SU-DHL-6 (cell line): ENCODE measurements around the gene RUVBL2.

Source experiments
- H2AFZ ChIP-seq: fragments of 200-600 bp; sonication (generic); 2 replicates; pipeline ENCODE4 v1.6.1; 2014; ENCODE audit warnings: low read depth, mild to moderate bottlenecking, moderate library complexity, mixed read lengths, antibody characterized with exemption, low read length; ENCODE audit not compliant: severe bottlenecking
- H3F3A ChIP-seq: fragments of 200-600 bp; shearing (Covaris generic); 2 replicates; pipeline ENCODE4 v1.6.0; 2016; ENCODE audit warnings: antibody characterized with exemption, mild to moderate bottlenecking; ENCODE audit not compliant: insufficient read depth
- H3K27ac ChIP-seq: fragments of 200-600 bp; sonication (generic); 2 replicates; pipeline ENCODE4 v1.5.1; 2016; ENCODE audit warnings: low read depth, mild to moderate bottlenecking, low read length, moderate library complexity, mixed read lengths
- H3K27me3 ChIP-seq: fragments of 200-600 bp; sonication (generic), shearing (Covaris generic); 2 replicates; pipeline ENCODE4 v1.6.0; 2014; ENCODE audit warnings: mild to moderate bottlenecking, low read length
- H3K36me3 ChIP-seq: fragments of 200-600 bp; sonication (generic); 2 replicates; pipeline ENCODE4 v1.6.1; 2014; ENCODE audit warnings: mild to moderate bottlenecking, low read length, mixed read lengths
- H3K4me2 ChIP-seq: fragments of 300-600, 200-600 bp; shearing (Covaris generic), sonication (generic); 2 replicates; pipeline ENCODE4 v1.6.0; 2014; ENCODE audit warnings: low read length, low read depth, mild to moderate bottlenecking; ENCODE audit not compliant: poor library complexity, severe bottlenecking
- H3K4me3 ChIP-seq: fragments of 200-600 bp; sonication (generic); 2 replicates; pipeline ENCODE4 v1.5.1; 2014; ENCODE audit warnings: antibody characterized with exemption, low read length, mild to moderate bottlenecking, mixed read lengths; ENCODE audit not compliant: insufficient read depth, poor library complexity, severe bottlenecking
- H3K79me2 ChIP-seq: fragments of 200-600 bp; sonication (generic); 2 replicates; pipeline ENCODE4 v1.6.1; 2014; ENCODE audit warnings: mild to moderate bottlenecking, low read length, moderate library complexity; ENCODE audit not compliant: insufficient read depth
- H3K9ac ChIP-seq: fragments of 200-600 bp; sonication (generic); 2 replicates; pipeline ENCODE4 v1.7.0; 2014; ENCODE audit warnings: mild to moderate bottlenecking, low read length
- H3K9me2 ChIP-seq: fragments of 200-600 bp; sonication (generic); replicated peaks from 2 replicates; pipeline ENCODE4 v1.6.1; 2014; ENCODE audit warnings: low read length; ENCODE audit not compliant: insufficient read depth
- H3K9me3 ChIP-seq: fragments of 200-600 bp; sonication (generic); 2 replicates; pipeline ENCODE4 v1.6.1; 2014; ENCODE audit warnings: low read length, mixed read lengths; ENCODE audit not compliant: insufficient read depth
- H4K20me1 ChIP-seq: fragments of 200-600 bp; sonication (generic); 2 replicates; pipeline ENCODE4 v1.6.1; 2014; ENCODE audit warnings: low read depth, mild to moderate bottlenecking, antibody characterized with exemption, low read length, moderate library complexity, mixed read lengths
- EZH2phosphoT487 ChIP-seq: fragments of 200-600 bp; sonication (generic), shearing (Covaris generic); conservative IDR thresholded peaks from 2 replicates; pipeline ENCODE4 v1.6.1; 2018; ENCODE audit warnings: mild to moderate bottlenecking, antibody characterized with exemption, low read length, moderate library complexity, mixed read lengths
- TF ChIP-seq, protein P1 (sequence below): fragments of 200-600 bp; sonication (generic); IDR thresholded peaks from one replicate; pipeline ENCODE4 v1.5.1; 2017; ENCODE audit warnings: antibody characterized with exemption, mild to moderate bottlenecking, low read length, moderate library complexity; ENCODE audit not compliant: insufficient read depth, poor library complexity, severe bottlenecking

RUVBL2 gene

DNA sequence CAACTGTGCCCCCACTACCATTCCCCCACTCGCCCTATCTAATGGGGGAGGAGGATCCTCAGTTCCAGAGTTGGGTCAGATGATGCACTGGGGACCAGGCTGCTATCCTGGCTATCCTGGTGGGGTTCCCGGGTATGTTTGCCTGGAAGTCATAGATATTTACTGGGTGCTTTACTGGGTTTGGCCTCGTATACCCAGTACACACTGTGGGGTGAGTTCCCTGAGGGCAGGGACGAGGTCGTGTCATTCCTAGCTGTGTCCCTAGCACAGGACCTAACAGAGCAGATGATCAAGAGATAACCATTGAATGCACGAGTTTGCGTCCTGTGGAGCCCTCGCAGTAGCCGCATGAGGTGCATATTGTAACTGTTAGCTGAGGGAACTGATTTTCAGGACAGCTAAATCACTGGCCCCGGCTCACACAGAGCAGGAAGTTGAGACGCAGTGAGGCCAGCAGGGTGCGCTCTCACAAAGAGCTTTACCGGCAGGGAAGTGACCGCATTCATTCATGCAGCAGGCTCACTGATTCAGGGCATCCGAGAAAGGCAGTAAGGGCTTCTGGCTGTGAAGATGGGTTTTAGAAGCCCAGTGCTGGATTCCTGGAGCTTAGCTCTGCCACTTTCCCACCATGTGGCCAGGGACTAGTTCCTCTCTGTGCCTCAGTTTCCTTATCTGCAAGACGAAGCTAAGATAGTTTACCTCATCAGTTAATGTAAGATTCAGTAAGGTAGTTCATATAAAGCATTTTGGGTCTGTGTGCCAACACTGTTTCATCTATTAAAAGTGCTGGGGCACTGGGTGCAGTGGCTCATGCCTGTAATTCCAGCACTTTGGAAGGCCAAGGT, 6.0 kb downstream of the RUVBL2 start:
- Histone ChIP-seq H3F3A (no peaks in the 10 kb centered on the region), H3K27ac (no peak overlapping the region), H2AFZ (no peak overlapping the region), H3K9ac (no peak overlapping the region), H3K36me3 (no peaks in the 10 kb centered on the region; the same call in 1 of the 2 replicates), H3K4me2 (no peak overlapping the region), H3K9me2 (no peaks in the 10 kb centered on the region), H3K79me2 (peaks cover 30% of the 10 kb centered on the region), H3K4me3 (no peak overlapping the region), H3K9me3 (no peaks in the 10 kb centered on the region), H4K20me1 (no peaks in the 10 kb centered on the region), H3K27me3 (no peaks in the 10 kb centered on the region)
- TF ChIP-seq, protein P1, sequence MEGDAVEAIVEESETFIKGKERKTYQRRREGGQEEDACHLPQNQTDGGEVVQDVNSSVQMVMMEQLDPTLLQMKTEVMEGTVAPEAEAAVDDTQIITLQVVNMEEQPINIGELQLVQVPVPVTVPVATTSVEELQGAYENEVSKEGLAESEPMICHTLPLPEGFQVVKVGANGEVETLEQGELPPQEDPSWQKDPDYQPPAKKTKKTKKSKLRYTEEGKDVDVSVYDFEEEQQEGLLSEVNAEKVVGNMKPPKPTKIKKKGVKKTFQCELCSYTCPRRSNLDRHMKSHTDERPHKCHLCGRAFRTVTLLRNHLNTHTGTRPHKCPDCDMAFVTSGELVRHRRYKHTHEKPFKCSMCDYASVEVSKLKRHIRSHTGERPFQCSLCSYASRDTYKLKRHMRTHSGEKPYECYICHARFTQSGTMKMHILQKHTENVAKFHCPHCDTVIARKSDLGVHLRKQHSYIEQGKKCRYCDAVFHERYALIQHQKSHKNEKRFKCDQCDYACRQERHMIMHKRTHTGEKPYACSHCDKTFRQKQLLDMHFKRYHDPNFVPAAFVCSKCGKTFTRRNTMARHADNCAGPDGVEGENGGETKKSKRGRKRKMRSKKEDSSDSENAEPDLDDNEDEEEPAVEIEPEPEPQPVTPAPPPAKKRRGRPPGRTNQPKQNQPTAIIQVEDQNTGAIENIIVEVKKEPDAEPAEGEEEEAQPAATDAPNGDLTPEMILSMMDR = peak; percentile 80
- no peak for TF ChIP-seq EZH2phosphoT487

DNA sequence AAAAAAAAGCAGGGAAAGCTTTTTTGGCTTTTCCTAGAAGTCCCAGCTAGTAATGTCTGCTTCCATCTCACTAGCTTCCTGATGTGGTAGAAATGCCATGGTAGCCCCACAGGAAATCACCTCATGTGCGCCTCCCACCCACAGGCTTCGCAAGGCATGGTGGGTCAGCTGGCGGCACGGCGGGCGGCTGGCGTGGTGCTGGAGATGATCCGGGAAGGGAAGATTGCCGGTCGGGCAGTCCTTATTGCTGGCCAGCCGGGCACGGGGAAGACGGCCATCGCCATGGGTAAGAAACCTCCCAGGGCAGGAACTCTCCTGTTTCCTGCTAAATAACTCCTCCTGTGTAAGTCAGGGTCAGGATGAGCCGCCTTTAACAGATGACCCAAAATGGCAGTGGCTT, 10.4 kb downstream of the RUVBL2 start:
- TF ChIP-seq EZH2phosphoT487 = no peak
- TF ChIP-seq, protein P1 = no peak
- Histone ChIP-seq H3F3A (no peaks in the 10 kb centered on the region), H3K79me2 (0 out of 2 replicates have a peak, but pooled peaks cover 4% of the 10 kb centered on the region), H3K27me3 (no peaks in the 10 kb centered on the region), H3K27ac (no peak overlapping the region), H2AFZ (no peak overlapping the region), H3K4me2 (no peak overlapping the region), H3K9me3 (no peaks in the 10 kb centered on the region), H3K36me3 (no peaks in the 10 kb centered on the region; the same call in 1 of the 2 replicates), H3K9ac (no peak overlapping the region), H4K20me1 (no peaks in the 10 kb centered on the region), H3K4me3 (no peak overlapping the region), H3K9me2 (no peaks in the 10 kb centered on the region)

DNA sequence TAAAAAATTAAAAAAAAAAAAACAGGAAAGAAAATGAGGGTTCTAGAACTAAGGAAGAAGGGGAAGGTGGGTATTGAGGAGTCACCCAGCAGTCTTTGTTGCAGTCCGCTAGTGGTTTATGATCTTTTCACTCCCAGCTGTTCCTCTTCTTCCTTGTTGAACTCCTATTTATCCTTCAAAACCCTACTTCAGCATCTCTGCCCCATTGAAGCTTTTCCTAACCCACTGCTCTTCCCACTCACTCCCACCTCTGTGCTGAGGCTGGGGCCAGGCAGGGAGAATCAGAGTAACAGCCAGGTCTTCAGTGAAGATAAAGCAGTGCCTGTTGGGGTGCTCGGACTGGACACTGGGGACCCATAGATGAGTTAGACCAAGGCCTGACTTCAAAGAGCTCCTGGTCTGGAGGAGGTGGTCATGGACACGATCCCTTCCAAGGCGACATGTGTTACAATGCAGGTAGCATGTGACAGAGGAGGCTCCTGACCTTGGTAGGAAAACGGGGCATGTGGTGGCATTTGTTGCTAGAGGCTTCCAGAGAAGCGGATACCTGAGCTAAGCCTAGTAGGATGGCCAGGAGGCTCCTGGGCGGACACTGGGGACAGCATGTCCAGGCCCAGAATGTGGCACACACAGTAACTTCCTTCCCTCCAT, 11.4 kb downstream of the RUVBL2 start:
- Histone ChIP-seq H3K9me2 (no peaks in the 10 kb centered on the region), H3K9me3 (no peaks in the 10 kb centered on the region)

More for the DNA sequence above, 11.4 kb downstream of the RUVBL2 start:
- H4K20me1 ChIP-seq = no peaks in the 10 kb centered on the region
- H3K27ac ChIP-seq = no peak overlapping the region
- no peak overlapping the region for H3K4me3 ChIP-seq
- no peak overlapping the region for H2AFZ ChIP-seq
- H3K36me3 ChIP-seq = no peaks in the 10 kb centered on the region; the same call in 1 of the 2 replicates
- no peak for TF ChIP-seq EZH2phosphoT487
- TF ChIP-seq, protein P1 = no peak
- no peak overlapping the region for H3K9ac ChIP-seq
- no peaks in the 10 kb centered on the region for H3K27me3 ChIP-seq
- no peak overlapping the region for H3K4me2 ChIP-seq
- H3F3A ChIP-seq = no peaks in the 10 kb centered on the region
- 0 out of 2 replicates have a peak, but pooled peaks cover under 1% of the 10 kb centered on the region for H3K79me2 ChIP-seq
